CD4-positive, CD25-positive, alpha-beta regulatory T cell (primary cell): ENCODE measurements around the gene CHPF. TPM values are rescaled to one million over a fixed set of nuclear protein-coding genes. Genes with fewer than 3 reads are reported as not detected.

ENCODE experiments used
- ATAC-seq, 2 donors: fragments of 150-1000 bp; cut with Tn5 transposase; one replicate each; pipeline ENCODE4 v1.10.0; 2021; ENCODE audit warnings: low read depth in 2 of 2, moderate number of reproducible peaks in 2 of 2, moderate library complexity in 1 of 2
- DNase-seq, 3 donors: peaks; one replicate each; pipeline versions ENCODE4 v3.0.0 to v3.0.0-alpha.2; 2012 to 2022; ENCODE audit warnings: mixed read lengths in 1 of 3
- H3K27ac ChIP-seq: one replicate; pipeline ENCODE4 v1.7.0; 2013; ENCODE audit warnings: mild to moderate bottlenecking, low read length; ENCODE audit not compliant: insufficient read depth, poor library complexity, severe bottlenecking
- H3K27me3 ChIP-seq: one replicate; pipeline ENCODE4 v1.7.0; 2013; ENCODE audit warnings: low read length; ENCODE audit not compliant: control insufficient read depth, insufficient read depth
- H3K36me3 ChIP-seq: one replicate; pipeline ENCODE4 v1.7.0; 2013; ENCODE audit warnings: mild to moderate bottlenecking, low read length, moderate library complexity; ENCODE audit not compliant: control insufficient read depth, insufficient read depth
- H3K4me1 ChIP-seq: 2 replicates; pipeline ENCODE4 v1.7.0; 2013; ENCODE audit warnings: mild to moderate bottlenecking, low read length; ENCODE audit not compliant: insufficient read depth, control insufficient read depth, poor library complexity, severe bottlenecking
- H3K4me3 ChIP-seq: one replicate; pipeline ENCODE4 v1.7.0; 2013; ENCODE audit warnings: low read depth, mild to moderate bottlenecking, low read length, moderate library complexity
- H3K9me3 ChIP-seq, 2 experiments: 1 replicate in 1 of 2; 2 replicates in 1 of 2; pipeline ENCODE4 v1.7.0; 2013; ENCODE audit warnings: low read length in 2 of 2, mild to moderate bottlenecking in 1 of 2, moderate library complexity in 1 of 2; ENCODE audit not compliant: control insufficient read depth in 2 of 2
- H3K27ac Mint-ChIP-seq, 3 donors: one replicate each; pipeline ENCODE4 v1.8.0; 2020 to 2022; ENCODE audit warnings: mild to moderate bottlenecking in 3 of 3, mixed read lengths in 3 of 3, moderate library complexity in 2 of 3
- H3K27me3 Mint-ChIP-seq: one replicate; pipeline ENCODE4 v1.8.0; 2022; ENCODE audit warnings: mild to moderate bottlenecking, mixed read lengths
- H3K36me3 Mint-ChIP-seq: one replicate; pipeline ENCODE4 v1.8.0; 2020; ENCODE audit warnings: mixed read lengths
- H3K4me1 Mint-ChIP-seq, 4 donors: one replicate each; pipeline ENCODE4 v1.8.0; 2020 to 2022; ENCODE audit warnings: mixed read lengths in 4 of 4, mild to moderate bottlenecking in 1 of 4
- H3K4me3 Mint-ChIP-seq, 4 donors: one replicate each; pipeline ENCODE4 v1.8.0; 2020 to 2022; ENCODE audit warnings: mild to moderate bottlenecking in 4 of 4, mixed read lengths in 4 of 4, moderate library complexity in 3 of 4
- H3K9me3 Mint-ChIP-seq, 7 donors: one replicate each; pipeline ENCODE4 v1.8.0; 2020 to 2022; ENCODE audit warnings: mixed read lengths in 7 of 7, mild to moderate bottlenecking in 3 of 7, moderate library complexity in 2 of 7
- polyA plus RNA-seq, 4 donors: library from polyadenylated mRNA; unstranded; fragments of 300-500 nt; fragmentation: Illumina TruSeq; gene quantifications; one replicate each; pipeline ENCODE4 v1.2.3, GENCODE V29; 2021
- total RNA-seq: library from RNA; stranded (reverse); gene quantifications from one replicate; pipeline ENCODE4 v1.2.3, GENCODE V29; 2022

Gene CHPF
- total and polyA plus RNA-seq, 5 donors from 2014 or later, result 3.0 to 6.6 (median 4.5) TPM

- no peak for ATAC-seq
- DNase-seq, result no peak
- no peak overlapping the region for H3K27ac ChIP-seq
These were observed 21.8 kb upstream of the CHPF start for GRCh38 chr2:219565130-219566080.

GRCh38 chr2:219563271-219563928 is 19.8 kb upstream of the CHPF start:
- Histone ChIP-seq H3K4me1 (no peaks in the 10 kb centered on the region), H3K4me3 (no peak overlapping the region), H3K9me3 (no peaks in the 10 kb centered on the region), H3K27ac (no peak overlapping the region), H3K36me3 (no peaks in the 10 kb centered on the region), H3K27me3 (no peaks in the 10 kb centered on the region)
- Mint-ChIP-seq H3K27ac (no peak overlapping the region), H3K4me1 (no peaks in the 10 kb centered on the region), H3K27me3 (peaks cover 5% of the 10 kb centered on the region), H3K4me3 (no peak overlapping the region), H3K9me3 (no peaks in the 10 kb centered on the region), H3K36me3 (no peaks in the 10 kb centered on the region)
- DNase-seq, result no peak
- ATAC-seq, result no peak

More at GRCh38 chr2:219565130-219566080, 21.8 kb upstream of the CHPF start:
- Histone ChIP-seq H3K27me3 (no peaks in the 10 kb centered on the region), H3K9me3 (no peaks in the 10 kb centered on the region), H3K4me3 (no peak overlapping the region), H3K36me3 (no peaks in the 10 kb centered on the region), H3K4me1 (peaks cover 3% of the 10 kb centered on the region)
- Mint-ChIP-seq H3K4me1 (no peaks in the 10 kb centered on the region), H3K27me3 (peaks cover 11% of the 10 kb centered on the region), H3K9me3 (peaks cover 0 to 3% (median 0%) of the 10 kb centered on the region in 7 donors), H3K27ac (no peak overlapping the region), H3K4me3 (no peak overlapping the region), H3K36me3 (no peaks in the 10 kb centered on the region)

- no peaks in the 10 kb centered on the region for H3K27me3 ChIP-seq
- H3K4me3 ChIP-seq, result no peak overlapping the region
- Mint-ChIP-seq H3K4me1 (no peaks in the 10 kb centered on the region), H3K27ac (no peak overlapping the region), H3K9me3 (no peaks in the 10 kb centered on the region), H3K36me3 (no peaks in the 10 kb centered on the region), H3K4me3 (no peak overlapping the region), H3K27me3 (peaks cover 5% of the 10 kb centered on the region)
- H3K4me1 ChIP-seq, result no peaks in the 10 kb centered on the region
- DNase-seq, result no peak
- H3K9me3 ChIP-seq, result no peaks in the 10 kb centered on the region
- no peak for ATAC-seq
- no peak overlapping the region for H3K27ac ChIP-seq
- H3K36me3 ChIP-seq, result no peaks in the 10 kb centered on the region
These were observed 18.7 kb upstream of the CHPF start for GRCh38 chr2:219562049-219563020.

GRCh38 chr2:219561179-219562048 is 17.8 kb upstream of the CHPF start:
- H3K4me1 ChIP-seq, result no peaks in the 10 kb centered on the region
- no peak overlapping the region for H3K4me3 ChIP-seq
- no peak overlapping the region for H3K27ac ChIP-seq
- no peak for DNase-seq
- H3K4me3 Mint-ChIP-seq, result peak overlapping the region in 1 of 4 donors; percentile 10
- H3K27ac Mint-ChIP-seq, result no peak overlapping the region
- H3K4me1 Mint-ChIP-seq, result no peaks in the 10 kb centered on the region
- no peaks in the 10 kb centered on the region for H3K36me3 Mint-ChIP-seq
- no peaks in the 10 kb centered on the region for H3K27me3 ChIP-seq
- no peaks in the 10 kb centered on the region for H3K9me3 Mint-ChIP-seq
- no peak for ATAC-seq
- H3K36me3 ChIP-seq, result no peaks in the 10 kb centered on the region
- H3K9me3 ChIP-seq, result no peaks in the 10 kb centered on the region
- peaks cover 5% of the 10 kb centered on the region for H3K27me3 Mint-ChIP-seq

- Histone ChIP-seq H3K27me3 (no peaks in the 10 kb centered on the region), H3K27ac (no peak overlapping the region), H3K9me3 (no peaks in the 10 kb centered on the region), H3K4me3 (no peak overlapping the region), H3K36me3 (no peaks in the 10 kb centered on the region), H3K4me1 (no peaks in the 10 kb centered on the region)
- Mint-ChIP-seq H3K36me3 (no peaks in the 10 kb centered on the region), H3K27me3 (peaks cover 5% of the 10 kb centered on the region), H3K27ac (no peak overlapping the region), H3K9me3 (no peaks in the 10 kb centered on the region), H3K4me3 (peak overlapping the region in 1 of 4 donors; percentile 51), H3K4me1 (no peaks in the 10 kb centered on the region)
- DNase-seq, result no peak
- no peak for ATAC-seq
These were observed 17.2 kb upstream of the CHPF start for GRCh38 chr2:219560893-219561178.

- ATAC-seq (no peak), DNase-seq (peak in 1 of 3 donors; percentile 20)
- H3K4me3 ChIP-seq, result no peak overlapping the region
- no peaks in the 10 kb centered on the region for H3K27me3 ChIP-seq
- no peaks in the 10 kb centered on the region for H3K9me3 ChIP-seq
- no peaks in the 10 kb centered on the region for H3K36me3 Mint-ChIP-seq
- H3K36me3 ChIP-seq, result no peaks in the 10 kb centered on the region
- H3K9me3 Mint-ChIP-seq, result no peaks in the 10 kb centered on the region
- no peak overlapping the region for H3K27ac Mint-ChIP-seq
- peak overlapping the region in 1 of 4 donors; percentile 51 for H3K4me3 Mint-ChIP-seq
- no peak overlapping the region for H3K27ac ChIP-seq
- no peaks in the 10 kb centered on the region for H3K4me1 Mint-ChIP-seq
- H3K4me1 ChIP-seq, result no peaks in the 10 kb centered on the region
- peaks cover 10% of the 10 kb centered on the region for H3K27me3 Mint-ChIP-seq
These were observed 16.7 kb upstream of the CHPF start for GRCh38 chr2:219560037-219560892.
